ENCODE results near the gene ACAA1. TPM values are rescaled to one million over a fixed set of nuclear protein-coding genes. Genes with fewer than 3 reads are reported as not detected.

ACAA1 gene
- total and polyA plus RNA-seq, 4 donors: 220 to 410 (median 340) TPM

DNA sequence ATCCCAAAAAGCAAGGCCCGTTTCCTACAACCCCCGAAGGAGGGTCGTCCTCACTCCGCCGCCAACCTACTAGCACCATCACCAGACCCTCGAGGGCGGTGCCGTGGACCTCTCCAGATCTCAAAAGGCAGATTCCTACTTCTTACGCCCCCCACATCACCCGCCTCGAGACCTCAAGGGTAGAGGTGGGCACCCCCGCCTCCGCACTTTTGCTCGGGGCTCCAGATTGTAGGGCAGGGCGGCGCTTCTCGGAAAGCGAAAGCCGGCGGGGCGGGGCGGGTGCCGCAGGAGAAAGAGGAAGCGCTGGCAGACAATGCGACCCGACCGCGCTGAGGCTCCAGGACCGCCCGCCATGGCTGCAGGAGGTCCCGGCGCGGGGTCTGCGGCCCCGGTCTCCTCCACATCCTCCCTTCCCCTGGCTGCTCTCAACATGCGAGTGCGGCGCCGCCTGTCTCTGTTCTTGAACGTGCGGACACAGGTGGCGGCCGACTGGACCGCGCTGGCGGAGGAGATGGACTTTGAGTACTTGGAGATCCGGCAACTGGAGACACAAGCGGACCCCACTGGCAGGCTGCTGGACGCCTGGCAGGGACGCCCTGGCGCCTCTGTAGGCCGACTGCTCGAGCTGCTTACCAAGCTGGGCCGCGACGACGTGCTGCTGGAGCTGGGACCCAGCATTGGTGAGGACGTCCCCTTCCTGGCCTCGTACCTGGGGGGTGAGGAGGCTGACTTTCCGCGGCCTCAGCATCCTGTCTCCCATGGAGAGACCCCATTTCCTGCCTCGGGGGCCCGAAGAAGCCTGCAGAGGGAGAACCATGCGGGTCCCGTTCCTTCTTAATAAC is 1.6 kb upstream of the ACAA1 start, which contains the start of gene MYD88:
Gene MYD88 (plus strand): TSS at position 313 of the 842 bp plus-strand sequence. CDS start 40 bp downstream, at position 353.
- peak within 1 kb of the TSS; percentile 82 to 92 for H3K9ac ChIP-seq (ENCODE audit: low read depth in 1 of 2, low read length in 2 of 2)
- peak within 1 kb of the TSS; percentile 88 to 96 for H3K27ac ChIP-seq (ENCODE audit: low read depth in 1 of 2, low read length in 2 of 2)
- no peaks in the 10 kb centered on the region for H3K27me3 ChIP-seq (ENCODE audit: control insufficient read depth in 4 of 4, insufficient read depth in 4 of 4, low read length in 3 of 4)
- TF ChIP-seq EGR1 (IDR thresholded peaks at IDR 0.05; ENCODE audit: low read depth in 2 of 2): peak; percentile 54 to 58
- peak; percentile 48 for TF ChIP-seq TAF1 (conservative IDR thresholded peaks at IDR 0.05)
- TF ChIP-seq GABPA (IDR thresholded peaks at IDR 0.05 in 1 of 2, conservative IDR thresholded peaks at IDR 0.05 in 1 of 2): peak in 1 of 2 donors; percentile 20
- no peak for TF ChIP-seq FOXA1 (IDR thresholded peaks at IDR 0.05)
- peak; percentile 81 for TF ChIP-seq REST (IDR thresholded peaks at IDR 0.05)
- TF ChIP-seq SP1 (IDR thresholded peaks at IDR 0.05): peak; percentile 38
- peak; percentile 90 for TF ChIP-seq YY1 (IDR thresholded peaks at IDR 0.05)
- TF ChIP-seq, protein P1, sequence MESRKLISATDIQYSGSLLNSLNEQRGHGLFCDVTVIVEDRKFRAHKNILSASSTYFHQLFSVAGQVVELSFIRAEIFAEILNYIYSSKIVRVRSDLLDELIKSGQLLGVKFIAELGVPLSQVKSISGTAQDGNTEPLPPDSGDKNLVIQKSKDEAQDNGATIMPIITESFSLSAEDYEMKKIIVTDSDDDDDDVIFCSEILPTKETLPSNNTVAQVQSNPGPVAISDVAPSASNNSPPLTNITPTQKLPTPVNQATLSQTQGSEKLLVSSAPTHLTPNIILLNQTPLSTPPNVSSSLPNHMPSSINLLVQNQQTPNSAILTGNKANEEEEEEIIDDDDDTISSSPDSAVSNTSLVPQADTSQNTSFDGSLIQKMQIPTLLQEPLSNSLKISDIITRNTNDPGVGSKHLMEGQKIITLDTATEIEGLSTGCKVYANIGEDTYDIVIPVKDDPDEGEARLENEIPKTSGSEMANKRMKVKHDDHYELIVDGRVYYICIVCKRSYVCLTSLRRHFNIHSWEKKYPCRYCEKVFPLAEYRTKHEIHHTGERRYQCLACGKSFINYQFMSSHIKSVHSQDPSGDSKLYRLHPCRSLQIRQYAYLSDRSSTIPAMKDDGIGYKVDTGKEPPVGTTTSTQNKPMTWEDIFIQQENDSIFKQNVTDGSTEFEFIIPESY (IDR thresholded peaks at IDR 0.05): no peak
- TF ChIP-seq CTCF (IDR thresholded peaks at IDR 0.05; ENCODE audit: low read depth, low read length, missing input control): no peak
- peak; percentile 35 to 49 for TF ChIP-seq HNF4A (conservative IDR thresholded peaks at IDR 0.05)
- peak; percentile 29 to 36 for TF ChIP-seq RAD21 (IDR thresholded peaks at IDR 0.05)
- TF ChIP-seq, protein P2, sequence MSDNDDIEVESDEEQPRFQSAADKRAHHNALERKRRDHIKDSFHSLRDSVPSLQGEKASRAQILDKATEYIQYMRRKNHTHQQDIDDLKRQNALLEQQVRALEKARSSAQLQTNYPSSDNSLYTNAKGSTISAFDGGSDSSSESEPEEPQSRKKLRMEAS (IDR thresholded peaks at IDR 0.05): no peak
- H3K4me3 ChIP-seq (ENCODE audit: low read depth in 1 of 3, low read length in 3 of 3): peak within 1 kb of the TSS; percentile 78 to 96 (median 83)
- no peaks in the 10 kb centered on the region for H3K9me3 ChIP-seq (ENCODE audit: control insufficient read depth in 4 of 4, low read length in 3 of 4)
- WGBS: 2% methylated on average over 65 of the region's 65 CpGs
- H3K36me3 ChIP-seq (ENCODE audit: control insufficient read depth in 4 of 4, insufficient read depth in 3 of 4, low read depth in 1 of 4, low read length in 3 of 4): peaks cover 2 to 19% (median 17%) of the 10 kb centered on the region in 4 donors
- H3K4me1 ChIP-seq (ENCODE audit: control insufficient read depth in 4 of 4, insufficient read depth in 4 of 4, low read length in 3 of 4): peaks cover 8 to 48% (median 38%) of the 10 kb centered on the region in 4 donors
- peak; percentile 81 for DNase-seq (ENCODE audit: low spot score)

All from liver (tissue), 9 donors.